Naive thymus-derived CD8-positive, alpha-beta T cell (primary cell): ENCODE measurements around the gene ITPKB. TPM values are rescaled to one million over a fixed set of nuclear protein-coding genes. Genes with fewer than 3 reads are reported as not detected.

Source experiments
- ATAC-seq, 2 donors: fragments of 150-1000 bp; cut with Tn5 transposase in 1 of 2; sonication (Bioruptor Pico), chemical (Tn5 transposase) in 1 of 2; 1 replicate in 1 of 2; 2 replicates in 1 of 2; pipeline ENCODE4 v1.10.0; 2021; ENCODE audit warnings: mild to moderate bottlenecking in 2 of 2, moderate library complexity in 2 of 2
- POLR2A ChIA-PET: fragments of 350-600 bp; sonication (Branson Sonifier 250); formaldehyde crosslinking; loops from one replicate; lab custom pipeline; 2021; ENCODE audit warnings: antibody characterized with exemption; lab: Charles Lee
- DNase-seq, 10 donors: peaks; one replicate each; pipeline versions ENCODE4 v3.0.0 to v3.0.0-alpha.2; 2020 to 2022
- H3K27ac Mint-ChIP-seq, 10 donors: one replicate each; pipeline ENCODE4 v1.8.0; 2020 to 2022; ENCODE audit warnings: mild to moderate bottlenecking in 10 of 10, mixed read lengths in 10 of 10, moderate library complexity in 4 of 10, inconsistent platforms in 1 of 10
- H3K27me3 Mint-ChIP-seq, 5 donors: one replicate each; pipeline ENCODE4 v1.8.0; 2021 to 2022; ENCODE audit warnings: mixed read lengths in 5 of 5
- H3K36me3 Mint-ChIP-seq, 3 donors: one replicate each; pipeline ENCODE4 v1.8.0; 2020 to 2022; ENCODE audit warnings: mixed read lengths in 3 of 3, mild to moderate bottlenecking in 2 of 3, inconsistent platforms in 1 of 3
- H3K4me1 Mint-ChIP-seq, 4 donors: one replicate each; pipeline ENCODE4 v1.8.0; 2021 to 2022; ENCODE audit warnings: mixed read lengths in 4 of 4
- H3K4me3 Mint-ChIP-seq, 10 donors: one replicate each; pipeline ENCODE4 v1.8.0; 2020 to 2022; ENCODE audit warnings: mild to moderate bottlenecking in 10 of 10, mixed read lengths in 10 of 10, moderate library complexity in 6 of 10, inconsistent platforms in 1 of 10
- H3K9me3 Mint-ChIP-seq, 9 donors: one replicate each; pipeline ENCODE4 v1.8.0; 2020 to 2022; ENCODE audit warnings: mixed read lengths in 9 of 9, mild to moderate bottlenecking in 3 of 9, inconsistent platforms in 1 of 9, moderate library complexity in 1 of 9
- polyA plus RNA-seq, 3 donors: library from polyadenylated mRNA; unstranded; fragments of 300-500 nt; fragmentation: Illumina TruSeq; gene quantifications; one replicate each; pipeline ENCODE4 v1.2.3, GENCODE V29; 2021
- total RNA-seq, 8 experiments: library from RNA in 2 of 8; stranded (reverse) in 2 of 8; gene quantifications; one replicate each; pipeline ENCODE4 v1.2.3 and lab custom pipeline; 2021 to 2026

ITPKB gene
- total and polyA plus RNA-seq, 5 experiments from 2014 or later: 72.3 to 185 (median 74.3) TPM

DNA sequence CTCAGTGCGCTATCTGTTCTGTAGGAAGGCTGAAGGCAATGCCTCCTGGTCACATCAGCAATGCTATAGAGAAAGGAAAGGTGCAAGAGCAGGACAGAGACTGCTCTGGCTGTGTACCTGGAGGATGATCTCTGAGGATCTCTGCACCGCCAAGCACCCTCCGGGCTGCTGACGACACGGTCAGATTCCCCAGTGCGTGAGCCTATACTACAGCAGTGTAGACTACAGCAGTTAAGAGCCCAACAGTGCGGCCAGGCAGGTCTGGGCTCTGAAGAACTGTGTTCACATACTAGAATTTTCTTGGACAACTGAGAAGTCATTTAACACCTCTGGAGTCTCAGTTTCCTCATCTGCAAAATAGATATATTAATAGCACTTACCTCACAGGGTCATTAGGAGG lies 39.9 kb downstream of the ITPKB start:
- peak overlapping the region; percentile 6 to 85 (median 64) for H3K4me3 Mint-ChIP-seq
- H3K36me3 Mint-ChIP-seq: peaks cover 0 to 62% (median 17%) of the 10 kb centered on the region in 3 donors

DNA sequence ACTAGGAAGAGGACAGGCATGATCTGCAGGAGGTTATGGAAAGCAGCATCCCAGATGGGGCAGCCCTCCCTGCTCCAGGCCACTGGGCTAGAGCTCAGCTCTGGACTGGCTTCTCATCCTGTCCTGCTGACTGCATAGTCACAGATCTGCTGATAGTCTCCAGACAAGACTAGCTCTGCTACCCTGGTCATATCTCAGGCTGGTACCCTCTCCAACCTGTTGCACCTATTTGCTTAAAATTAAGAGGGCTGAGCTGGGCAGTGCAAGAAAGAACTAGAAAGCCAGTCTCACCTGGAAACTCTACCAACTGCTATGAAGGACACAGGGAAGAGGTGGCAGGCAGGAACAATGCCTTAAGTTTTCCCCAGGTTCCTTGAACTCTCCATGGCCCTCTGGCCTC lies 40.4 kb downstream of the ITPKB start:
- Mint-ChIP-seq H3K4me1 (peaks cover 44 to 95% (median 91%) of the 10 kb centered on the region in 4 donors), H3K27ac (peak overlapping the region; percentile 98 to 100 (median 99)), H3K9me3 (no peaks in the 10 kb centered on the region), H3K27me3 (no peaks in the 10 kb centered on the region), H3K36me3 (peaks cover 0 to 66% (median 17%) of the 10 kb centered on the region in 3 donors), H3K4me3 (peak overlapping the region in 9 of 10 donors; percentile 26 to 85 (median 67))
- DNase-seq: no peak
- POLR2A ChIA-PET: interaction anchor here (1.0 to 12.6 kb wide), 5 partner anchors 12 to 38 kb away, joined by 3 to 156 read pairs (median 6); no protein-coding TSS in a partner anchor
- ATAC-seq: no peak

More for the DNA sequence above, 39.9 kb downstream of the ITPKB start:
- DNase-seq (no peak), ATAC-seq (no peak)
- Mint-ChIP-seq H3K4me1 (peaks cover 41 to 95% (median 89%) of the 10 kb centered on the region in 4 donors), H3K27me3 (no peaks in the 10 kb centered on the region), H3K9me3 (no peaks in the 10 kb centered on the region), H3K27ac (peak overlapping the region; percentile 98 to 100 (median 99))
- POLR2A ChIA-PET: interaction anchor here (1.0 to 12.6 kb wide), 2 partner anchors 18 to 38 kb away, joined by 3 to 156 read pairs; no protein-coding TSS in a partner anchor

DNA sequence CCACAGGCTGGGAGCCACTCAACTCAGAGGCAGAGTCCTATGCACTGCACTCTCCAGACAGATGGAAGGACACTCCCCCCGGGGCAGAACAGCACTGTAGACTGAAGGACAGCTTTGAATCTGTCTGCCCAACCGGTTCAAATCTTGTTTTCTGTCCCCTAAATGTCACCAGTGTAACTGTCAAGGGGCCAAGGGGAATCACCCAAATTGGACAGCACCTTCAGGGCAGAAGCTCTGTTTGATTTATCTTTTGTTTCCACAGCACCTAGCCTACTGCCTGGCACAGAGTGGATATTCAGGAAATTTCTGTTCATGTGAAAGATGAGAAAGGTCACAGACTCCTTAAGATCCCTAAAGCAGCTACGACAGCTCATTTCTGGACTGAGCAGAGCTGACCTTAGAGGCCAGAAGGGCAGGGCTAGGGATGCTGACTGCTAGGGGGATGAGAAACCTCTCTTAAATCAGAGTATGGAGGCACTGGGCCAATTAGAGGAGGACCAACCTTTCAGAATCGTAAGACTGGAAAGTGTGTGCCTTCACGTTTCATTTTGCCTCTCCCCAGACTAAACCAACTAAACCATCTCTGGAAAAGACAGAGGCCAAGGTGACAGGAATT lies 41.0 kb downstream of the ITPKB start:
- peak in 1 of 2 donors; percentile 7 for ATAC-seq
- peaks cover 47 to 98% (median 95%) of the 10 kb centered on the region in 4 donors for H3K4me1 Mint-ChIP-seq
- peaks cover 0 to 71% (median 17%) of the 10 kb centered on the region in 3 donors for H3K36me3 Mint-ChIP-seq
- DNase-seq: no peak
- no peaks in the 10 kb centered on the region for H3K9me3 Mint-ChIP-seq
- peak overlapping the region in 8 of 10 donors; percentile 70 to 85 (median 77) for H3K4me3 Mint-ChIP-seq
- POLR2A ChIA-PET: interaction anchor here (1.1 to 12.6 kb wide), 5 partner anchors 12 to 38 kb away, joined by 4 to 156 read pairs (median 6); no protein-coding TSS in a partner anchor
- no peaks in the 10 kb centered on the region for H3K27me3 Mint-ChIP-seq
- peak overlapping the region; percentile 98 to 100 (median 99) for H3K27ac Mint-ChIP-seq

DNA sequence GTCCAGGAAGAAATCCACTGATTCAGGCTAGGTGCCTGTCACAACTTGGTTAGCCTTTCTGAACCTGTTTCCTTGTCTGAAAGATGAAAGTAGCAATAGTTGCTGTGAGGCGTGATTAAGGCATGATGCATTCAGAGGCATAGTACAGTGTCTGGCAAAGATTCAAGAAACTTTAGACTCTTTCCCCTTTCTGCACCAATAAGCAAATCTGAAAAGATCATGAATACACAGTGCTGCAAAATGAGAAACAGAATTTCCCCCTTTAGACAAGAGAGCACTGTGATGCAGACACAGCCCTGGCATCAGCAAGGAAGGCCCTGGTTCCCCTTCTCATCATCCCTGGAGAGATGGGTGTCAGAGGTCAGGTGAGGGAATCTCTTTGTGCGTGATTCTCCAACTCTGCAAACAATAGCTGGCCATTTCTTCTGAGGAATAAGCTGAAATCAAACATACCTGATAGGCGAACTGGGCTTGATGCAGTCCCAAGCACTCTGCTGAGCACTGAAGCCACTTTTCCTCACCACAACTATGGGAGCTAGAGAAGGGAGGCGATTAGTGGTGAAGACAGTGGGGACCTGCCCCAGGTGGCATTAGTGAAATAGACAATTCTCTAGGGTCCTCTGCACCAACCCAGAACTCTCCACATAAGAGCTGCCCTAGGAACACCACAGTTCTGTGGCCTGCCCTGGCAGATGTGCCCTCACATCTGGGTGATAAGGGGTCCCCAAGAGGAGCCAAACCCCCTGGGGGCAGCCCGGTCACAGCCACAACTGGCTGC lies 41.7 kb downstream of the ITPKB start:
- Mint-ChIP-seq H3K27ac (peak overlapping the region; percentile 98 to 100 (median 99)), H3K4me3 (peak overlapping the region; percentile 34 to 85 (median 77)), H3K4me1 (peaks cover 52 to 98% (median 95%) of the 10 kb centered on the region in 4 donors), H3K36me3 (peaks cover 0 to 78% (median 20%) of the 10 kb centered on the region in 3 donors), H3K27me3 (no peaks in the 10 kb centered on the region), H3K9me3 (no peaks in the 10 kb centered on the region)
- DNase-seq: peak in 3 of 10 donors; percentile 48 to 76 (median 72)
- ATAC-seq: peak; percentile 72 to 86
- POLR2A ChIA-PET: interaction anchor here (1.1 to 12.6 kb wide), 5 partner anchors 13 to 39 kb away, joined by 4 to 156 read pairs (median 6); no protein-coding TSS in a partner anchor

DNA sequence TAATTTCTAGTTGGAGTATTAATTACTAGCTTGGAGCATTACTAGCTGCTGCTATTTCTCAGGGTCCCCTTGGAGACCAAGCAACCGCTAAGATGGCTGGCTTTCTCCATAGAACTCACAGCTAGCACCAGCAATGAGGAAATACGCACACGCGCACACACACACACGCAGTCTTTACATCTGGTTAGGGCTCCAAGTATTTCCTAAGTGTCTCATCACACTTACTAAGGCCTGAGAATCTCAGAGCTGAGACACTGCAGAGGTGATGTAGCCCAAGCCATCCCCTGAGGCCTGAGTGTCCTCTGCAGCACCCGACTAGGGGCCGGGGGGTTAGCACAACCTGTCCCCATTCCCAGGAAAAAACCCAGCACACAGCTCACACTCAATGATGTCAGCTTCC lies 42.5 kb downstream of the ITPKB start:
- H3K4me3 Mint-ChIP-seq: peak overlapping the region in 9 of 10 donors; percentile 28 to 85 (median 75)

DNA sequence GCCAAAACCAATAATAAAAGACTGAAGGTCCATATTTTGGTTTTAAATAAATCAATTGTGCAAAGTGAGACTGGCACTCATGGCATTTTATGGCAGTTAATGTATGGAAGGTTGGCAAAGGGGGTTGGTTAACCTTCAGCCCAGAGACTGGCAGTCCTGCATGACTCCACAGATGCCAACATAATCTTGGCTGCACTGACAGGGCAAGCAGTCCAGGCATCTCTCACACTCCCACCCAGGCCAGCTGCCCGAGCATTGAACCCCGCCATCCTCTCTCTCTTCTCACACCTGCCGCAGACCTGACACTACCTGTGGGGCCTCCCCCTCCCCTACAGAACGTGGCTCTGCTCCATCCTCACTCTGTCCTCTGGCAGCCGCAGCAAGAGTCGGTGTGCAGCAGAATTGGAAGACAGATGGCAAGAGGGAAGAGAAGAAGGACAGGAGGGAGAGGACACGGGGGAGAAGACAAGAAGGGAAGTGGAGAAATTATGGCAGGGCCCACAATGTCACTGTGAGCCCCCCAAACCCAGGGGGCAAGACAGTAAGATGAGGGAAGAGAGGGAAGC lies 43.7 kb downstream of the ITPKB start:
- POLR2A ChIA-PET: interaction anchor here (0.5 to 12.6 kb wide), 4 partner anchors 15 to 37 kb away, joined by 3 to 156 read pairs (median 4); no protein-coding TSS in a partner anchor
- Mint-ChIP-seq H3K9me3 (no peaks in the 10 kb centered on the region), H3K27ac (peak overlapping the region; percentile 98 to 100 (median 99)), H3K36me3 (peaks cover 0 to 83% (median 22%) of the 10 kb centered on the region in 3 donors), H3K4me3 (peak overlapping the region; percentile 2 to 76 (median 48)), H3K27me3 (no peaks in the 10 kb centered on the region), H3K4me1 (peaks cover 56 to 100% (median 96%) of the 10 kb centered on the region in 4 donors)
- no peak for ATAC-seq
- DNase-seq: no peak

More for the DNA sequence above, 42.5 kb downstream of the ITPKB start:
- H3K27ac Mint-ChIP-seq: peak overlapping the region; percentile 98 to 100 (median 99)
- H3K36me3 Mint-ChIP-seq: peaks cover 0 to 80% (median 20%) of the 10 kb centered on the region in 3 donors
- POLR2A ChIA-PET: interaction anchor here (0.8 to 12.6 kb wide), 5 partner anchors 14 to 53 kb away, joined by 3 to 156 read pairs (median 7); partner anchors contain the start of gene ITPKB
- no peaks in the 10 kb centered on the region for H3K9me3 Mint-ChIP-seq
- DNase-seq: no peak
- H3K4me1 Mint-ChIP-seq: peaks cover 51 to 98% (median 95%) of the 10 kb centered on the region in 4 donors
- peak in 1 of 2 donors; percentile 2 for ATAC-seq
- H3K27me3 Mint-ChIP-seq: no peaks in the 10 kb centered on the region

DNA sequence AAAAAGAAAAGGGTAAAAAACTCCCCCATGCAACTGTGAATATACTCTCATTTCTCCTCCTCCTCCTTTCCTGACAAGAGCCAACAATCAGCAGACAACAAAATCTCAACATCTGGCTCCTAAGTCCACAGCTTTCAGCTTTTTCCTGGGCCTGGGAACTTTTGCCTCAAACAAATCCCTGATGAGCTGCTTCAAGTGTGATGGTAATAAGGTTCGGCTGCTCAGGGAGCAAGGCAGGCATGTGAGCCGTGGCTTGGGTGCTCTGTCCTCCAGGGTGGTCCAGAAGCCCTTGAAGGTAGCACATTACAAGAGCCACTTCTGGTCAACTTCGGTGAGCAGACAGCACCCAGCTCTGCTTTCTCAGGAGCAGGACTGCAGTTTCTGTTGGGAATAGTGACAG lies 46.3 kb downstream of the ITPKB start:
- peaks cover 0 to 88% (median 21%) of the 10 kb centered on the region in 3 donors for H3K36me3 Mint-ChIP-seq
- ATAC-seq (no peak), DNase-seq (no peak)
- H3K4me1 Mint-ChIP-seq: peaks cover 61 to 100% (median 97%) of the 10 kb centered on the region in 4 donors
- H3K4me3 Mint-ChIP-seq: peak overlapping the region in 9 of 10 donors; percentile 9 to 86 (median 71)
- peak overlapping the region; percentile 98 to 100 (median 99) for H3K27ac Mint-ChIP-seq
- H3K9me3 Mint-ChIP-seq: no peaks in the 10 kb centered on the region
- H3K27me3 Mint-ChIP-seq: no peaks in the 10 kb centered on the region
- POLR2A ChIA-PET: interaction anchor here (0.6 to 12.6 kb wide), 9 partner anchors 11 to 246 kb away, joined by 3 to 156 read pairs (median 5); no protein-coding TSS in a partner anchor

DNA sequence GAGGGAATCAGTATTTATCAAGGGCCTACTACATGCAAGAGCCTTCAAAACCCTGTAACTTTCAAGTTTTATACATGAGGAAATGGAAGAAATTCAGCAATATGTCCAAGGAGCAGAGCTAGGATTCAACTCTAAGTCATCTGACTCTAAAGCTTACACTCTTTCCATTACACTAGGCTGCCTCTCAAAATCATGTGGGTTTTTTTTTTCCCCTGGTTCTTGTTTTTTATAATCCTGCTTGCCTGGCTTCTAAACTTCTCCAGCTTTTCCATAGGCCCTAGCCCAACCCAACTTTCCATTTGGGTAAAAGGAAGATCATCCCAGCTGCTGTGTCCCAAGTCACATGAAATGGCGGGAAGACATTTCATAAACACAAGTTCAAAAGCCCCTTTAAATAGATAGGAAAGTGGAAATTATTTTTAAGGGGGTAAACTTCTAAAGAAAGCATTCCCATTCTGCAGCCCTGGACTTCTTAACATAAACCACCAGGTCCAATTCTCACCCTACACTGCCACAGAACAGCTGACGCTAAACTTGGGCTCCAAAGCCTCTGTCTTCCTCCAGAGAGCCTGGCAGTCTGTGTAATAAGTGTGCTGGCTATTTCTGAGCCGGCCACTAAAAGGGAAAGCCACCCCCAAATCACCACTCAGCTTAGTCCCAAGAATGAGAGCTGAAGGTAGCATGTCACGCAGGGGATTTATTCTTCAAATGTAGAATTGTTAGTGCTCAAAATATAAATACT lies 46.9 kb downstream of the ITPKB start:
- peak overlapping the region; percentile 34 to 86 (median 82) for H3K4me3 Mint-ChIP-seq
- peaks cover 0 to 89% (median 19%) of the 10 kb centered on the region in 3 donors for H3K36me3 Mint-ChIP-seq
- H3K9me3 Mint-ChIP-seq: no peaks in the 10 kb centered on the region
- peak overlapping the region; percentile 98 to 100 (median 99) for H3K27ac Mint-ChIP-seq
- POLR2A ChIA-PET: interaction anchor here (0.6 to 12.6 kb wide), 14 partner anchors 9 to 247 kb away, joined by 3 to 156 read pairs (median 5); no protein-coding TSS in a partner anchor
- no peak for DNase-seq
- peaks cover 63 to 100% (median 97%) of the 10 kb centered on the region in 4 donors for H3K4me1 Mint-ChIP-seq
- no peaks in the 10 kb centered on the region for H3K27me3 Mint-ChIP-seq
- ATAC-seq: peak in 1 of 2 donors; percentile 5

DNA sequence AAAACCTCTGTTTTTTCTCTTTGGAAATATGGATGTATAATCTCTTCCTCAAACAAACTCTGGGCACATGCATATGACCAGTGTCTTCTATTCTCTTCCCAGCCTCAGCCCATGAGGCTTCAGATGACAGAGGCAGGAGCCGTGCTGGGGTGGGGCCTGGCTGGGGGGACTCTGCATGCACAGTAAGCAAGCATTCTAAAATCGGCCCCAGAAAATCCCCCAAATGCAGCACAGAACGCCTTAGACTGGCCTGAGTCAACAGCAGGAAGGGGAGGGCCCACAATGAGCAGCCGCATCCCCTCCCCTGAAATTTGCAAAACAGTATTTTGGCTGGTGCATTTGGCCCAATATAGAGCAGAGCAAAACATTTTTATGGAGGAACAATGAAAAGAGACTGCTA lies 47.8 kb downstream of the ITPKB start:
- H3K4me1 Mint-ChIP-seq: peaks cover 63 to 100% (median 97%) of the 10 kb centered on the region in 4 donors
- no peaks in the 10 kb centered on the region for H3K27me3 Mint-ChIP-seq
- H3K9me3 Mint-ChIP-seq: no peaks in the 10 kb centered on the region
- DNase-seq: peak; percentile 63 to 87 (median 76)
- H3K27ac Mint-ChIP-seq: peak overlapping the region; percentile 98 to 100 (median 99)
- ATAC-seq: peak; percentile 66 to 73
- H3K36me3 Mint-ChIP-seq: peaks cover 0 to 85% (median 19%) of the 10 kb centered on the region in 3 donors
- peak overlapping the region; percentile 34 to 86 (median 82) for H3K4me3 Mint-ChIP-seq
- POLR2A ChIA-PET: interaction anchor here (0.7 to 12.6 kb wide), 7 partner anchors 10 to 38 kb away, joined by 3 to 156 read pairs (median 9); no protein-coding TSS in a partner anchor

DNA sequence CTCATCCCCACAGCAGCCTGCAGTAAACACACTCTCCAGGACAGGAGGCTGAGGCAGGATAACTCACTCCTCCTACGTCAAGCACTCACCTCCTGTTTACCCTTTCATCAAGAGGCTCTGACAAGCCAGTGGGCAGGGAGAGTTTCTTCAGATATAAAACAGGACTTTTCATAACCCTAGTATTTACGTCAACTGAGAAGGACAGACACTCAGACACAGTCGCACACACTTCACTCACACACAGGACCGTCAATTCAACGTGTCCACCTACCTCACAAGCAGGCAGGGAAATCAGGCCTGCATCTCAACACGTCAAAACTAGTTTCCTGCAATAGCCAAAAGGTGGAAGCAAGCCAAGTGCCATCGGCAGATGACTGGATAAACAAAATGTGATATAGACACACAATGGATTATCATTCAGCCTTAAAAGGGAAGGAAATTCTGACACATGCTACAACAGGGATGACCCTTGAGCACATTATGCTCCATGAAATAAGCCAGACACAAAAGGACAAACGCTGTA lies 48.6 kb downstream of the ITPKB start:
- no peaks in the 10 kb centered on the region for H3K9me3 Mint-ChIP-seq
- POLR2A ChIA-PET: interaction anchor here (33.5 kb wide), 1 partner anchor 37 kb away, joined by 613 read pairs; no protein-coding TSS in a partner anchor
- peaks cover 64 to 100% (median 98%) of the 10 kb centered on the region in 4 donors for H3K4me1 Mint-ChIP-seq
- peak overlapping the region; percentile 34 to 86 (median 82) for H3K4me3 Mint-ChIP-seq
- peak overlapping the region; percentile 98 to 100 (median 99) for H3K27ac Mint-ChIP-seq
- H3K36me3 Mint-ChIP-seq: peaks cover 0 to 85% (median 19%) of the 10 kb centered on the region in 3 donors
- H3K27me3 Mint-ChIP-seq: no peaks in the 10 kb centered on the region
- ATAC-seq (peak; percentile 36 to 78), DNase-seq (peak in 9 of 10 donors; percentile 34 to 88 (median 80))
